NCI-H2171 (cell line): Measurements from ENCODE around the gene RHBG.
"Not testable (repeated sequence)": the region's sequence is repeated elsewhere in the genome, so short reads cannot be mapped to it uniquely, and the experiment has no call there.

Experiments
- DNase-seq: peaks from one replicate; lab custom pipeline; 2025; lab: John Stamatoyannopoulos, UW

The RHBG gene, protein sequence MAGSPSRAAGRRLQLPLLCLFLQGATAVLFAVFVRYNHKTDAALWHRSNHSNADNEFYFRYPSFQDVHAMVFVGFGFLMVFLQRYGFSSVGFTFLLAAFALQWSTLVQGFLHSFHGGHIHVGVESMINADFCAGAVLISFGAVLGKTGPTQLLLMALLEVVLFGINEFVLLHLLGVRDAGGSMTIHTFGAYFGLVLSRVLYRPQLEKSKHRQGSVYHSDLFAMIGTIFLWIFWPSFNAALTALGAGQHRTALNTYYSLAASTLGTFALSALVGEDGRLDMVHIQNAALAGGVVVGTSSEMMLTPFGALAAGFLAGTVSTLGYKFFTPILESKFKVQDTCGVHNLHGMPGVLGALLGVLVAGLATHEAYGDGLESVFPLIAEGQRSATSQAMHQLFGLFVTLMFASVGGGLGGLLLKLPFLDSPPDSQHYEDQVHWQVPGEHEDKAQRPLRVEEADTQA

DNA sequence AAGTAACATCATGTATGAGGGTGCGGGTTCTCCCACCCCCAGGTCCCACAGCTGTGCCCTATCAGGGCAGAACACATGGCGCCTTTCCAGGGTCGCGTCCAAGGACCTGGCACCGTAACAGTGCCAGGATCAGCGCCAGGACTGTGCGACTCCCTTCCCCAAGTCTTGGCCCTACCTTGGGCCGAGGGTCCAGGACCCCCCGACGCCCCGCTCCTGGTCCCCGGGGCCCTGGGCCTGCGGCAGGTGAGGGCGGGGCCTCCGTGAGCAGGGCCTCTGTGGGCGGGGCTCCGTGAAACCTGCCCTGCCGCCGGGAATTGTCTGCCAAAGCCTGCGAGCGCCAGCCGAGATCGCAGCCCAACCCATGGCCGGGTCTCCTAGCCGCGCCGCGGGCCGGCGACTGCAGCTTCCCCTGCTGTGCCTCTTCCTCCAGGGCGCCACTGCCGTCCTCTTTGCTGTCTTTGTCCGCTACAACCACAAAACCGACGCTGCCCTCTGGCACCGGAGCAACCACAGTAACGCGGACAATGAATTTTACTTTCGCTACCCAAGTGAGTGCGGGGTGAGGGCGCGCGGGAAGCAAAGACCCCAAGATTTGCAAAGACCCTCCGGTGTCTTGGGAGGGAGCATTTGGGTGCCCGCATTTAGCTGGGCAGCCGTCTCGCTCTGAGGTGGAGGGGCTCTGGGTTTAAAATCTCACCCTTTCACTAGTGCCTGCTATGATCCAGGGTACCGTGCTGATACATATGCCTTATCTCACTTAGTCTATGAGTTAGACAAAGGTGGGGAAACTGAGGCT, at the start of gene RHBG:
RHBG (plus strand) TSS at position 323 of the 796 bp plus-strand sequence; CDS start at position 362, 39 bp downstream.
- no peak for DNase-seq

DNA sequence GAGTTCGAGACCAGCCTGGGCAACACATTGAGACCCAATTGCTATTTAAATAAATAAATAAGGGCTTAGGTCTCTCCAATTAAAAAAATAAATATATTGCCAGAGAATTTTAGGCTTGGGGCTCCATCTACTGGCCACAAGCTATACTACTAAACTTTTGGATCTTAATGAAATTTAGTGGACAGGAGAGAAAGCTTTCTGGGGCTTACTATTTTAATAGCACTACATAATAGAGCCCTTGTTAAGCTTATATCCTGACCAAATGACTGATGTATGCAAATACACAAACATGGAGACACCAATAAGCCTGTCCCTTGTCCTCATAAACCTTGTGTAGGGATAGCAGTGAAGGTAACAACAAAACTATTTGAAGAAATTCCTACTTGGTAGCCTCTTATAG, 49.3 kb upstream of the RHBG start:
- no peak for DNase-seq

DNA sequence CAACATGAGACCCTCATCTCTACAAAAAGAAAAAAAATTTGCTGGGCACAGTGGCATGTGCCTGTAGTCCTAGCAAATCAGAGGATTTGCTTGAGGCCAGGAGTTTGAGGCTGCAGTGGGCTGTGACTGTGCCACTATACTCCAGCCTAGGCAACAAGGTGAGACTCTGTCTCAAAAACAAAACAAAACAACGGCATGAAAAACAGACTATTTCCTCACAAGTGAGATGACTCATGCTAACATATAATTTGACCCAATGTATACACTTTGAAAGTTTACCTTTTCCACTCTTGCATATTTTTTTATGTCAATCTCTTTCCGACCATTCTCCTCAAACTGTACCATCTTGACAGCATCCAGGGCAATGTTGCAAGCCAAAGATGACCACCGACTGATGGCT, 48.5 kb upstream of the RHBG start:
- no peak for DNase-seq

DNA sequence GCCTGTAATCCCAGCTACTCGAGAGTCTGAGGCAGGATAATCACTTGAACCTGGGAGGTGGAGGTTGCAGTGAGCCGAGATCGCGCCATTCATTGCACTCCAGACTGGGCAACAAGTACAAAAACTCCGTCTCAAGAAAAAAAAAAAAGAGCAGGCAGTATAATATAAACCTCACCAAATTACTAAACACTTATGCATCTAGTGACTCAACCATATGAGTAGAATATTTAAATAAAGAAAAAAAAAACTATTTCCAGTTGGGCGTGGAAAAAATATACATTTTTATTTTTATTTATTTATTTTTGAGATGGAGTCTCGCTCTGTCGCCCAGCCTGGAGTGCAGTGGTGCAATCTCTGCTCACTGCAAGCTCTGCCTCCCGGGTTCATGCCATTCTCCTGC, 45.8 kb upstream of the RHBG start:
- DNase-seq, result not testable (repeated sequence)

DNA sequence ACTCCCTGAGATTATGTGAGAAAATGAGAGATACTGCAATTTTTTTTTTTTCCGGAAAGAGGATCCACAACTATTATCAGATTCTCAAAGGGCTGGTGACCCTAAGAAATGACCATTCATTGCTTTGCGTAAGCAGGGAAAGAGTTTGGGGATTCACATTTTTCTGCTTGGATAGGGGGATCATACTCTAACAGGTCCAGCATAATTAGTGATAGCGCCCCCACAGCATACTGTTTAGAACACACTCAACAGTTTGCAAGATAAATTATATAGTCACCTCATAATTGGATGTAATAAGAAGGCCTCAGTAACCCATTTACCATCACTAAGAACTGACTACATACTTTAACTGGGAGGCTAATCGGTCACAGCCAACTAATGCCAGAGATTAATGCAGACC, 32.8 kb upstream of the RHBG start:
- no peak for DNase-seq

DNA sequence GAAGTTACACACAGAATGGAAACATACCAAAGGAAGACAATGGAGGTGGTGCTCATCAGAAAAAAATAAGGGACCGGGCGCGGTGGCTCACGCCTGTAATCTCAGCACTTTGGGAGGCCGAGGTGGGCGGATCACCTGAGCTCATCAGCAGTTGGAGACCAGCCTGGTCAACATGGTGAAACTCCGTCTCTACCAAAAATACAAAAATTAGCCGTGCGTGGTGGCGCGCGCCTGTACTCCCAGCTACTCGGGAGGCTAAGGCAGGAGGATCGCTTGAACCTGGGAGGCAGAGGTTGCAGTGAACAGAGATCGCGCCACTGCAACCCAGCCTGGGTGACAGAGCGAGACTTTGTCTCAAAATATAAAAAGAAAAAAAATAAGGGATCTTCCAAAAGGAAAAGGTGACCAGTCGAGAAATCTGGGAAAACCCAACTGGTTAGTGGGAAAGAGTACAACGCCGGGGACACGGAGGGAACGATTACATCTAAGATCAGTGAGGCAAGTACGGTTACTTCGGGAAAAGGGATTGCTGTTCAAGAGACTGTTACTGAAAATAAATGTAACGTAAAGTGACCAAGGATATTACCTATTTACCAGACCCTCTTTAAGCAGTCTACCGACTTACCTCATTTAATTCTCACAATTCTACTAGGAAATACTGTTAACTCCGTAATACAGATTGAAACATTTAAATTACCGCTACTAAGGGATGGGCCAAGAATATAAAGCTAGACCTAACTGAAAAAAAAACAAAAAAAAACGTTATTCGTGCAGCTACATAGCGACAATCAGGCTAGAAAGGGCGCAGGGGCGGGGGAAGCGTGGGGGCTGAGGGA, 31.7 kb upstream of the RHBG start:
- DNase-seq, result no peak

DNA sequence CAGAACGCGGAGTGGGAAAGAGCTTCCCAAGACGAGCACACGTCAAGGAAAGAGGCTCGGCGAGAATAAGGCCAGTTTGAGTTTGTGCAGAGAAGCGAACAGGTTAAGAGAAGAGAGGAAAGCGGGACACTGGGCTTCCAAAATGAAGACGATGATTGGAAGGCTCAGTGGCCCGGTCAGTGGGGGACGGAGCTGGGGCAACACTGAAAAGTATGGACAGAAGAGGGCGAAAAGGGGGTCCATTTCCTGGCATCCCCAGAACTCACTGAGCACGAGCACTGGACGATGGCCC, 31.2 kb upstream of the RHBG start:
- no peak for DNase-seq

DNA sequence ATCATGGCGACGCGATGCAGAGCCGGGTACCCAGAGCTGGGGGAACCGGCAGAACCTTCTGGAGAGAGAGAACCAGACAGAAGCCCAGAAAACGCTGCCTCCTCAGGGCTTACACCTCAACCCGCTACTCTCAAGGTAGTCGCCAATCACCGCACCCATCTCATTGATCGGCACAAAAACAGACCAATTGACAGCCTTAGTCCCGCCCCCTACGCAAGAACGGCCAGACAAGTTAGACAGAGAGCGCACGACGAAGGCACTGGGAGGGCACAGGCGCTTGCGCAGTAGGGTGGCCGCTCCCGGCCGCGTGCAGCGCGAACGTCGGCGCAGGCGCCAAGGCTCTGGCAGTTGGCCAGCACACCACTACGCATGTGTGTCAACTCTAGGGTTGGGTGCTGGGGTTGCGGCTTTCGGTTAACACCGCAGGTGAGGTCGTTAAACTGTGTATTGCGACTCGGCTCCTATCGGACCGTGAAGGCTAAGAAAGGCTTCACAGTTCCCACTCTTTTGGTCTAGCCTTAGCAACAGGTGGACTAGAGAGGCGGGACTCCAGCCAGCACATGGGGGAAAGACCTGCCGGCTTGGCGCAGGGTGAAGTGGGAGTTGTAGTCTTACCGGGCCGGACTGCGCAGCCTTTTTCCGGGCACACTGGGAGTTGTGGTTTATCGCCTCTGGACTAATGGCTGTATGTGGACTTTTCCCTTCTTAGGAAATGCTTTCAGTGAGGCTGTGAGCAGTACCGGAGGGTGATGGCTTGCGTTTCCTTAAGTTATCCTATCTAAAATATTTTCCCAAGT, 30.6 kb upstream of the RHBG start, which contains the start of the genes CCT3 and TSACC:
CCT3 (minus strand) TSS at position 113 of the 797 bp plus-strand sequence; CDS start at position 5, 108 bp downstream.
TSACC (plus strand) TSS at position 347 of the 797 bp plus-strand sequence. CDS start 1,232 bp downstream, outside the sequence.
- DNase-seq, result peak; percentile 99

DNA sequence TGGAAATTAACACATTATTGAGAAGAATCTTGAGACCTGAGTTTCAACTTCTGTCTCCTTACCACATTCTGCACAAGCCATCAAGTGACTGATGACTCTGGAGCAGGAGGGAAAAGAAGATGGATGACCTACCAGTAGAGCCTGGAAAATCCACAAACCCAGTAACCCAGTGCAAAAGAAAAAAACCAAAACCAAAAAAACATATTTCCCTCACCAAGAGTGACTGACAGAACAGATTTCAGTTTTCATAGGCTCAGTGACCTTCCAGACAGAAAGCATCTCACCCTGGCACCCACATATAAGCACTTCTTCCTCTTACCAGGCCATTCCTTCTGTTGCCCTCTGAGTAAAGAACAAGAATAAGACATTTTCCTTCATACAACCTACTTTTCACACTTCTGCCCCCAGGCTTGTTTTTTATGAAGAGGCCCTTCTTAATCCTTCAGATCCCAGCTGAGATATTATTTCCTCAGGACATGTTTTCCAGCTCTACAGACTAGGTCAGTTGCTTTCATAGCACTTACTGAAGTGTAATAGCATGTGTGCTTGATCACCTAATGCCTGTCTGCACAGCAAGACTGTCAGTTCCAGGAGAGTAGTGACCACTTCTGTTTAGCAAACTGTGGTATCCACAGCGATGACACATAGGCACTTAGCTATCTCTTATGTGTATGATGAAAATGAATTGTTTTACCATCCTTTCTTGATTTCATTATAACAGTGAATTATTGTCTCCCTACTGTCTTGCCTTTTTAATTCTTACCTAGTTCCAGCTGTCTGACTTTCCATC, 26.6 kb upstream of the RHBG start:
- DNase-seq, result no peak

DNA sequence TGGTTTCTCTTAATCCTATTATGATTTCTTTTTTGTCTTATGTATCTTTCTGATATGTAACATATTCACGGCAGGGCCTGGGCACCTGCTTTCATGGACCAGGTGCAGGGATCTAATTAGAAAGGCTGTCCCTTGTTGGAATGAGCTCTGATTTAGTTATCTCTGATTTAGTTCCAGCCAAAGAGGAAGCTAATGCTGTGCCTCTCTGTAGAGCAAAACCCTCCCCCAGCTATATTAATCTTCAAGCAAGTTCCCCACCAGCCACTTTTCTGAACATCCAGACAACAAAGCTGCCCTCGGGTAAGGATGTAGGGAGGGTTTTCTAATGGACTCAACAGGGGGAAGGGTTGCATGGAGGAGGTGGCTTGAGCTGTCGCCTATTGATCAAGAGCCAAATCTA, 24.6 kb upstream of the RHBG start:
- no peak for DNase-seq

DNA sequence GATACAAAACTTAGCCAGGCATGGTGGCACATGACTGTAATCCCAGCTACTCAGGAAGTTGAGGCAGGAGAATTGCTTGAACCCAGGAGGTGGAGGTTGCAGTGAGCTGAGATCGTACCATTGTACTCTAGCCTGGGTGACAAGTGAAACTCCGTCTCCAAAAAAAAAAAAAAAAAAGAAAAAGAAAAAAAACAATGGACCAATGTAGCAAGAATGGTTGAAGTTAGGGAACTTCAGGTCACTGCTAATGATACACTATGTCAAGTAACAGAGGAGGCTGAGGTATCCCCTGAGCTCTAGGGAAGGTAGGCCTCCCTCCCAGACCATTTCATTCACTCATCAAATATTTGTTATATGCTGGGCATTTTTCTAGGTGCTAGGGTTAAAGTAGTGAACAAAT, 23.0 kb upstream of the RHBG start:
- DNase-seq, result not testable (repeated sequence)

DNA sequence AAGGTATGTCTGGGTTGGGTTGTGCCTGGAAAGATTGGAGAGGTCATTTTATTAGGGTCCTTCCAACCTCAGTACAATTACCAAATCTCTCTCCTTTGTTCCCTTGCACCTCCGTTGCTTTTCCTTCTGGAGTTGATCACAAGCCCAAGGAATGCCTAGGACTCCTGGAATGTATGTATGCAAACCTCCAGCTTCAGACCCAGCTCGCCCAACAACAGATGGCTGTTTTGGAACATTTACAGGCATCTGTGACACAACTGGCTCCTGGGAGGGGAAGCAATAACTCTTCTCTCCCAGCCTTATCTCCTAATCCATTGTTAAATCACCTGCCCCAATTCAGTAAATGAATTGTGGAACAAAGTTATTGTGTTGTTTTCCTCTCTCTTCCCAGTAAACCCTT, 22.4 kb upstream of the RHBG start:
- no peak for DNase-seq

DNA sequence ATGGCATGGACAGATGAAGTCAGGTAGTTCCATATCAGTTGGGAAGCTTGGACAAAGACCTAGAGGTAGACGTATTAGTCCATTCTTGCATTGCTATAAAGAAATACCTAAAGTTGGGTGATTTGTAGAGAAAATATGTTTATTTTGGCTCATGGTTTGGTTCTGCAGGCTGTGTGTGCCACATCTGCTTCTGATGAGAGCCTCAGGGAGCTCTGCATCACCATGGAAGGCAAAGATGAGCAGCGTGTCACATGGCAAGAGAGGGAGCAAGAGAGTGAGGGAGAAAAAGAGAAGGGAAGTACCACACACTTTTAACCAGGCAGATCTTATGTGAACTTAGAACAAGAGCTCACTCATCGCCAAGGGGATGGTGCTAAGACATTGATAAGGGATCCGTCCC, 21.7 kb upstream of the RHBG start:
- DNase-seq, result no peak

DNA sequence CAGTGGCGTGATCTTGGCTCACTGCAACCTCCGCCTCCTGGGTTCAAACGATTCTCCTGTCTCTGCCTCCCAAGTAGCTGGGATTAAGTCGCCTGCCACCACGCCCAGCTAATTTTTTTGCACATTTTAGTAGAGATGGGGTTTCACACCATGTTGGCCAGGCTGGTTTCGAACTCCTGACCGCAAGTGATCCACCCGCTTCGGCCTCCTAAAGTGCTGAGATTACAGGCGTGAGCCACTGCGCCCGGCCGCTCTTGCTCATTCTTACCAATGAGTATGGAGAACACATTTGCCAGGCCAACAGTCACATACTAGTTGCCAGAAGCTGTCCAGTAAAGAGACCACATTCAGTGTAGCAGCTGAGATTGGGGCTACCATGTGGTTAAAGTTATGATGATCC, 16.5 kb upstream of the RHBG start:
- DNase-seq, result not testable (repeated sequence)

DNA sequence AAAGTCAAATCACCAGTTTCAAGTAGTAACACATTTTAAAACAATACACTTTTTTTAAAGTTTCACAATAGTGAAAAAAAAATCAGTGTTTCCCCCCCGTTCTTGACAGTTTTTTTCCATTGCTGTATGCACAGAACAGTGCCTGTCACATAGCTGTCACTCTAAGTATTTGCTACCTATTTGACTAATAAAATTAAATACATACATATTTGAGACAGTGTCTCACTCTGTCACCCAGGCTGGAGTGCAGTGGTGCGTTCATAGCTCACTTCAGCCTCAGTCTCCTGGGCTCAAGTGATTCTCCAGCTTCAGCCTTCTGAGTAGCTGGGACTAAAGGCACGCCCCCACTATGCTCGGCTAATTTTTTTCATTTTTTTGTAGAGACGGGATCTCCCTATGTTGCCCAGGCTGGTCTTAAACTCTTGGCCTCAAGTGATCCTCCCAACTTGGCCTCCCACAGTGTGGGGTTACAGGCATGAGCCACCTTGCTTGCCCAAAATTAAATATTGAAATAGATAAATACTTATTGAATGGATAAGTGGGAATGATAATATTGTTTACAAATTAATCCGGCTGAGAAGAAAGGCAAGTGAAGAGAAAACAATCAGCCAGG, 12.6 kb upstream of the RHBG start:
- DNase-seq, result no peak

DNA sequence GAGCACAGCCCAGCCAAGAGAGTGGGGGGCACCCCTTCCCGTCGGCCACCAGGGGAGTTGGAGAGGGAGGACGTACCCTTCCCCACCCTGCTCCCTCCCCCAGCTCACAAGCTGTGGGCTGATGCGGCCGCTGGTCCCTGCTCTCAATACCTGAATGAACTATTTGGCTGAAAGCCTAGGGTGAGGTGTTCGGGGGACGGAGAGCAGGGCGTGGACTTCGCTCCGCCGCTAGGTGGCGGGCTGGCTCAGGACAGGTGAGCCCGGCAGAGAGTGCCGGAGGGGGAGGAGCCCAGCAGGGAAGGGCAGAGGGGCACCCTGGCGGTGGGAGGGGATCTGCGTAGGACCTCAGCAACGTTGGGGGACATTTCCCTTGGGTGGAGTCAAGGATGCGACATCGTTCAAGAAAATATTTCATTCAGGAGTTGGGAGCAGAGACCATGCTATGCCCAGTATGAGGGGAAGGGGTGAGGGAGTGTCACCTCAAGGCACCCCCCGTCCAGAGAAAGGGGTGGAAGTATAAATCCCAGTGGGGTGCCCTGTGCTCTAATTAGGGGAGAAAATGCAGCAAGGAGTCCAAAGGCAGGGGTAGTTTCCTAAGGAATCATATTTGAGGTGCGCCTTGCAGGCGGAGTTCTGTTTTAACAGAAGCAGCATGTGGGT, 12.0 kb upstream of the RHBG start:
- DNase-seq, result peak; percentile 76

DNA sequence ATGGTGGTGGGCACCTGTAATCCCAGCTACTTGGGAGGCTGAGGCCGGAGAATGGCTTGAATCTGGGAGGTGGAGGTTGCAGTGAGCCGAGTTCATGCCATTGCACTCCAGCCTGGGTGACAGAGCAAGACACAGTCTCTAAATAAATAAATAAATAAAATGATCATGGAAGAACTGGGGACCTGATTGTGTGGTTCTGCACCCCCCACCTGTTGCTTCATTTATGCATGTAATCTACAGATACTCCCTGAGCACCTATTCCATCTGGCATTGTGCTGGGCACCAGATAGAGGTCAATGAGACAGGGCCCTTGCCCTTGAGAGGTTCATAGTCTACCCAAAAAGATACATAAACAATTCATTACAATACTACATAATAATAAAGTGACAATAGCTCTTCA, 11.0 kb upstream of the RHBG start:
- DNase-seq, result no peak

DNA sequence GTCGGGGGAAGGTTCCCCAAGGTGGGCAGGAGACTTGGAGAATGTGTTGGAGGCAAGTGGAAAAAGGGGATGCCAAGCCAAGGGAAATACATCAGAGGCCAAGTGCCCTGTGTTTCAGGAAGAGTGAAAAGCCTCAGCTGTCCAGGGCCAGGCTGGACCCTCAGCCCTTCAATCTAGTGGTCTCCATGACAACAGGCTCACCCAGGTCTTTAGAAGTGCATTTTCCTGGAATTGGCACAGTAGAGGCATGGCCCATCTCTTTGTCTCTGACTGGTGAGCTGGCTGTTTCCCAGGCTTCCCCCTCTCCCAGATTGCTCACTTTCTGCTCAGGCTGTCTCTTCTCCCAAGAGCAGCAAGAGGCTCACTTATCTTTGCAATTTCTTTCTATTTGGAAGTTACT, 10.4 kb upstream of the RHBG start:
- no peak for DNase-seq

DNA sequence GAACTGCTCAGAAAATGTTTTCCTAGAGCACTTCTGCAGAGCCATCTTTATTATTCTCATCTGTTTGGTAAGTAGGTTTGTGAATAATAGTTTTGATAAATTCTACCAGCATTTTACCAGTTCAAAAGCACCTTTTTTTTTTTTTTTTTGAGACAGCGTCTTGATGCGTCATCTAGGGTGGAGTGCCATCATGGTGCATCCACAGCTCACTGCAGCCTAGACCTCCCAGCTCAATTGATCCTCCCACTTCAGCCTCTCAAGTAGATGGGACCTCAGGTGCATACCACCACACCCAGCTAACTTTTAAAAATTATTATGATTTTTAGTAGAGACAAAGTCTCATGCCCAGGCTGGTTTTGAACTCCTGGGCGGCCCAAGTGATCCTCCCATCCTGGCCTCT, 9.8 kb upstream of the RHBG start:
- DNase-seq, result no peak

DNA sequence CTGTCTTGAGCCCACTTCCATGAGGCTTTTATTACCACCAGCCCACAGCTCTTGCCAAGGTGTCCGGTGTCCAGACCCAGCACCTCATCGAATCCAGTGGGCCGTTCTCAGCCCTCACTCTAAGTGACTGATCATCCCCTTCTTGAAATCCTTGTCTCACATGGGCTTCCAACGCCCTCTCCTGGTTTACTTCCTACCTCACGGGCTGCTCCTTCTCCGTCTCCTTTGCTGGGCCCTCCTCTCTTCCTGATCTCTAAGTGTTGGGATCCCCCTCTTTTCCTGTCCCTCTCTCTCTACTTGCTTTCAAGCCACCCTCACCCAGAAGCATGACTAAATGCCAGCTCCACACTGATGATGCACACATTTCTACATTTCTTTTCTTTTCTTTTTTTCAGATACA, 9.0 kb upstream of the RHBG start:
- no peak for DNase-seq
